ENCODE results near the gene CA10. TPM values are rescaled to one million over a fixed set of nuclear protein-coding genes. Genes with fewer than 3 reads are reported as not detected.

CA10 gene
- total and polyA plus RNA-seq, 2 experiments from 2014 or later, result 0.92 to 1.5 TPM

GRCh38 chr17:51818777-51819176 is 339.7 kb downstream of the CA10 start:
- no peak overlapping the region for H3K4me3 Mint-ChIP-seq
- Histone ChIP-seq H3K4me1 (ENCODE audit: insufficient read depth) (peaks cover 5% of the 10 kb centered on the region; the same call in 1 of the 2 replicates), H3K4me3 (no peak overlapping the region), H3K9me2 (ENCODE audit: insufficient read depth) (no peaks in the 10 kb centered on the region), H3F3A (replicated peaks; ENCODE audit: low read depth) (no peaks in the 10 kb centered on the region), H3K27ac (ENCODE audit: low read depth) (no peak overlapping the region), H4K20me1 (replicated peaks; ENCODE audit: insufficient read depth) (no peaks in the 10 kb centered on the region), H2AFZ (no peak overlapping the region), H3K36me3 (ENCODE audit: insufficient read depth) (no peaks in the 10 kb centered on the region), H3K4me2 (no peak overlapping the region), H3K79me2 (replicated peaks; ENCODE audit: insufficient read depth) (no peaks in the 10 kb centered on the region), H3K27me3 (ENCODE audit: insufficient read depth) (no peaks in the 10 kb centered on the region)
- H3K27me3 Mint-ChIP-seq (ENCODE audit: insufficient read depth, low read depth, poor library complexity), result no peaks in the 10 kb centered on the region
- ATAC-seq (no peak), DNase-seq (ENCODE audit: low spot score) (no peak)
- H3K4me1 Mint-ChIP-seq, result no peaks in the 10 kb centered on the region
- no peaks in the 10 kb centered on the region for H3K36me3 Mint-ChIP-seq (ENCODE audit: low read depth)
- no peak overlapping the region for H3K27ac Mint-ChIP-seq
- H3K9me3 Mint-ChIP-seq, result no peaks in the 10 kb centered on the region
- TF ChIP-seq JUNB (IDR thresholded peaks at IDR 0.05; ENCODE audit: unreplicated experiment) (no peak), CTCF (conservative IDR thresholded peaks at IDR 0.05; ENCODE audit: low read depth in 2 of 2) (no peak), ZNF462 (CRISPR knock-in tag; IDR thresholded peaks at IDR 0.05) (no peak), CREB1 (CRISPR knock-in tag; IDR thresholded peaks at IDR 0.05; ENCODE audit: low read depth) (no peak), ETS1 (IDR thresholded peaks at IDR 0.05) (no peak), POLR2AphosphoS5 (IDR thresholded peaks at IDR 0.05; ENCODE audit: low read depth) (no peak), NANOG (IDR thresholded peaks at IDR 0.05; ENCODE audit: borderline replicate concordance) (no peak), STAT1 (IDR thresholded peaks at IDR 0.05; ENCODE audit: unreplicated experiment) (no peak), EZH2phosphoT487 (IDR thresholded peaks at IDR 0.05; ENCODE audit: unreplicated experiment) (no peak), ZNF331 (CRISPR knock-in tag; IDR thresholded peaks at IDR 0.05; ENCODE audit: low read depth) (no peak), REST (IDR thresholded peaks at IDR 0.05; ENCODE audit: unreplicated experiment) (no peak), ZNF114 (CRISPR knock-in tag; IDR thresholded peaks at IDR 0.05) (no peak), EZH2 (IDR thresholded peaks at IDR 0.05; ENCODE audit: low read depth, unreplicated experiment) (no peak)

Data from GM23338 (cell line).